HL-60 (cell line): ENCODE data around the gene TUBGCP6.

ENCODE experiments used
- POLR2AphosphoS5 ChIP-seq: IDR thresholded peaks from 2 replicates; pipeline ENCODE4 v1.6.1; 2012; ENCODE audit warnings: low read depth
- TF ChIP-seq, protein P1 (sequence below): IDR thresholded peaks from 2 replicates; pipeline ENCODE4 v1.6.1; 2012; ENCODE audit warnings: low read depth; ENCODE audit not compliant: insufficient replicate concordance
- TF ChIP-seq, protein P2 (sequence below): IDR thresholded peaks from one replicate; pipeline ENCODE4 v1.5.1; 2011; ENCODE audit warnings: low read length, control low read depth, inconsistent platforms; ENCODE audit not compliant: insufficient read depth

DNA sequence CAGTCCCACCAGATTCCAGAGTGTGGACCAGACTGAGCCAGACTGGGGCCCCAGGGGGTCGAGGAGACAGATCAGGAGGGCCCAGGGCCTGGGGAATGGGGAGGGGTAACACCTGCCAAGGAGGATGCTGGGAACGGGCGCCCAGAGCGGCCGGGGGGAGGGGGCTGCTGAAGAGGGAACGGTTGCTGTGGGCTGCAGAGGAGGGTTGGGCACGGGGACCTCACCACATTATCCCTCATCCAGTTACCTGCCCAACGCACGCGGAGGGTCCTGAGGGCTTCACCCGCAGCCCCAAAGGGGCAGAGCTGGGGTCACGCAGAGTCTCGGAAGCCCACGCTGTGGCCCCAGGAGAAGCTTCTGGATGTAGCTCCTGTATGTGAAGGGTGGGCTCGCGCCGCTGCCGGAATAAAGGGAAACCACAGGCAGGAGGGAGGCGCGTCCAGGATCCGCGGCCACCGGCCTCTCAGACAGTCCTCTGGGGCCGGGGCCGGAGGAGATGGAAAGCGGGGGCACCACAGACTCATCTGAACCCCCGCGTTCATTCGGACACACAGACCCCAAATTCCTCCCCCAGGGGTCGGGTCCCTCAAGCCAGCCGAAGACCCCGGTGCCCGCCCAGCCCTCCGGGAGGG lies 44.9 kb downstream of the TUBGCP6 start:
- TF ChIP-seq, protein P1, sequence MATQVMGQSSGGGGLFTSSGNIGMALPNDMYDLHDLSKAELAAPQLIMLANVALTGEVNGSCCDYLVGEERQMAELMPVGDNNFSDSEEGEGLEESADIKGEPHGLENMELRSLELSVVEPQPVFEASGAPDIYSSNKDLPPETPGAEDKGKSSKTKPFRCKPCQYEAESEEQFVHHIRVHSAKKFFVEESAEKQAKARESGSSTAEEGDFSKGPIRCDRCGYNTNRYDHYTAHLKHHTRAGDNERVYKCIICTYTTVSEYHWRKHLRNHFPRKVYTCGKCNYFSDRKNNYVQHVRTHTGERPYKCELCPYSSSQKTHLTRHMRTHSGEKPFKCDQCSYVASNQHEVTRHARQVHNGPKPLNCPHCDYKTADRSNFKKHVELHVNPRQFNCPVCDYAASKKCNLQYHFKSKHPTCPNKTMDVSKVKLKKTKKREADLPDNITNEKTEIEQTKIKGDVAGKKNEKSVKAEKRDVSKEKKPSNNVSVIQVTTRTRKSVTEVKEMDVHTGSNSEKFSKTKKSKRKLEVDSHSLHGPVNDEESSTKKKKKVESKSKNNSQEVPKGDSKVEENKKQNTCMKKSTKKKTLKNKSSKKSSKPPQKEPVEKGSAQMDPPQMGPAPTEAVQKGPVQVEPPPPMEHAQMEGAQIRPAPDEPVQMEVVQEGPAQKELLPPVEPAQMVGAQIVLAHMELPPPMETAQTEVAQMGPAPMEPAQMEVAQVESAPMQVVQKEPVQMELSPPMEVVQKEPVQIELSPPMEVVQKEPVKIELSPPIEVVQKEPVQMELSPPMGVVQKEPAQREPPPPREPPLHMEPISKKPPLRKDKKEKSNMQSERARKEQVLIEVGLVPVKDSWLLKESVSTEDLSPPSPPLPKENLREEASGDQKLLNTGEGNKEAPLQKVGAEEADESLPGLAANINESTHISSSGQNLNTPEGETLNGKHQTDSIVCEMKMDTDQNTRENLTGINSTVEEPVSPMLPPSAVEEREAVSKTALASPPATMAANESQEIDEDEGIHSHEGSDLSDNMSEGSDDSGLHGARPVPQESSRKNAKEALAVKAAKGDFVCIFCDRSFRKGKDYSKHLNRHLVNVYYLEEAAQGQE = no peak
- TF ChIP-seq, protein P2, sequence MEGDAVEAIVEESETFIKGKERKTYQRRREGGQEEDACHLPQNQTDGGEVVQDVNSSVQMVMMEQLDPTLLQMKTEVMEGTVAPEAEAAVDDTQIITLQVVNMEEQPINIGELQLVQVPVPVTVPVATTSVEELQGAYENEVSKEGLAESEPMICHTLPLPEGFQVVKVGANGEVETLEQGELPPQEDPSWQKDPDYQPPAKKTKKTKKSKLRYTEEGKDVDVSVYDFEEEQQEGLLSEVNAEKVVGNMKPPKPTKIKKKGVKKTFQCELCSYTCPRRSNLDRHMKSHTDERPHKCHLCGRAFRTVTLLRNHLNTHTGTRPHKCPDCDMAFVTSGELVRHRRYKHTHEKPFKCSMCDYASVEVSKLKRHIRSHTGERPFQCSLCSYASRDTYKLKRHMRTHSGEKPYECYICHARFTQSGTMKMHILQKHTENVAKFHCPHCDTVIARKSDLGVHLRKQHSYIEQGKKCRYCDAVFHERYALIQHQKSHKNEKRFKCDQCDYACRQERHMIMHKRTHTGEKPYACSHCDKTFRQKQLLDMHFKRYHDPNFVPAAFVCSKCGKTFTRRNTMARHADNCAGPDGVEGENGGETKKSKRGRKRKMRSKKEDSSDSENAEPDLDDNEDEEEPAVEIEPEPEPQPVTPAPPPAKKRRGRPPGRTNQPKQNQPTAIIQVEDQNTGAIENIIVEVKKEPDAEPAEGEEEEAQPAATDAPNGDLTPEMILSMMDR = no peak
- TF ChIP-seq POLR2AphosphoS5 = peak; percentile 70
